Activated T-helper 9 cell treated with anti-CD3 and anti-CD28 coated beads, Interleukin-2, amount 50 U/mL, for 16 hours (primary cell): ENCODE results near the gene COL4A4.
"Not testable (repeated sequence)": the region's sequence is repeated elsewhere in the genome, so short reads cannot be mapped to it uniquely, and the experiment has no call there.

ENCODE experiments used
- DNase-seq: peaks from one replicate; pipeline ENCODE4 v3.0.0-alpha.2; 2020; ENCODE audit warnings: low read depth

Gene COL4A4

GRCh38 chr2:227106845-227107759, 56.9 kb downstream of the COL4A4 start:
- DNase-seq: no peak

GRCh38 chr2:227103583-227103982, 60.4 kb downstream of the COL4A4 start:
- no peak for DNase-seq

- no peak for DNase-seq
These were observed 64.7 kb downstream of the COL4A4 start for GRCh38 chr2:227099340-227099739.

GRCh38 chr2:227098162-227098515, 65.9 kb downstream of the COL4A4 start:
- DNase-seq: no peak

- no peak for DNase-seq
These were observed 66.4 kb downstream of the COL4A4 start for GRCh38 chr2:227097495-227098161.

GRCh38 chr2:227095346-227095745, 68.7 kb downstream of the COL4A4 start:
- DNase-seq: no peak

- no peak for DNase-seq
These were observed 81.7 kb downstream of the COL4A4 start for GRCh38 chr2:227082286-227082685.

- DNase-seq: no peak
These were observed 84.3 kb downstream of the COL4A4 start for GRCh38 chr2:227079726-227080125.

GRCh38 chr2:227065065-227065464, 98.9 kb downstream of the COL4A4 start:
- not testable (repeated sequence) for DNase-seq

- DNase-seq: no peak
These were observed 105.1 kb downstream of the COL4A4 start for GRCh38 chr2:227058888-227059399.

- DNase-seq: no peak
These were observed 106.1 kb downstream of the COL4A4 start for GRCh38 chr2:227057743-227058447.

GRCh38 chr2:227057060-227057459, 106.9 kb downstream of the COL4A4 start:
- no peak for DNase-seq

GRCh38 chr2:227054006-227054405, 110.0 kb downstream of the COL4A4 start:
- no peak for DNase-seq

GRCh38 chr2:227052879-227053278, 111.1 kb downstream of the COL4A4 start:
- DNase-seq: no peak

GRCh38 chr2:227043981-227044380, 120.0 kb downstream of the COL4A4 start:
- no peak for DNase-seq

GRCh38 chr2:227038550-227039189, 125.3 kb downstream of the COL4A4 start:
- no peak for DNase-seq

- DNase-seq: no peak
These were observed 127.5 kb downstream of the COL4A4 start for GRCh38 chr2:227036527-227036926.

GRCh38 chr2:227035711-227036367, 128.2 kb downstream of the COL4A4 start:
- no peak for DNase-seq

GRCh38 chr2:227033471-227034148, 130.4 kb downstream of the COL4A4 start:
- no peak for DNase-seq

- DNase-seq: no peak
These were observed 132.6 kb downstream of the COL4A4 start for GRCh38 chr2:227031379-227031778.

- DNase-seq: no peak
These were observed 133.2 kb downstream of the COL4A4 start for GRCh38 chr2:227030789-227031188.
